HepG2 (cell line): ENCODE measurements around the gene WIPF3. TPM values are rescaled to one million over a fixed set of nuclear protein-coding genes. Genes with fewer than 3 reads are reported as not detected.

Experiments
- ATAC-seq: fragments of 200-7000 bp; cut with Tn5 transposase; 3 replicates; pipeline ENCODE4 v1.9.1; 2020; ENCODE audit warnings: mild to moderate bottlenecking, moderate library complexity
- BruUV-seq: library from RNA; stranded (reverse); fragments of 400-500 nt; replicated peaks from 2 replicates; lab custom pipeline; 2021; lab: Mats Ljungman, UMichigan
- CTCF ChIA-PET: fragments of 300-600 bp; formaldehyde crosslinking; extraction: SDS; loops from one replicate; lab custom pipeline; 2021; ENCODE audit warnings: low total read pairs, inconsistent platforms, low intra/inter-chr PET ratio; lab: Yijun Ruan, JAX
- POLR2A ChIA-PET: fragments of 350-600 bp; sonication (Branson Sonifier 250); formaldehyde crosslinking; loops from one replicate; lab custom pipeline; 2020; ENCODE audit warnings: antibody characterized with exemption, inconsistent platforms; lab: Yijun Ruan, JAX
- DNase-seq: peaks from one replicate; pipeline ENCODE4 v3.0.0-alpha.2; 2015; ENCODE audit warnings: low spot score
- FAIRE-seq: peaks from 3 replicates; lab custom pipeline; 2011; peaks lifted over from hg19 to GRCh38; lab: Jason Lieb, UNC
- H2AFZ ChIP-seq: one replicate; pipeline ENCODE4 v1.6.1; 2011; ENCODE audit warnings: low read length, inconsistent platforms
- H3K27ac ChIP-seq: fragments of 300-600 bp; 3 replicates; pipeline ENCODE4 v1.8.0; 2011; ENCODE audit warnings: mixed run types, mild to moderate bottlenecking, mixed read lengths, low read length, inconsistent platforms; ENCODE audit not compliant: insufficient read depth; ENCODE audit errors: extremely low read length
- H3K27me3 ChIP-seq, 2 experiments: fragments of 200-600 bp in 1 of 2; 2 replicates in 1 of 2; 3 replicates in 1 of 2; pipeline versions ENCODE4 v1.6.0 to v1.8.0; 2011; ENCODE audit warnings: low read length in 2 of 2, mild to moderate bottlenecking in 2 of 2, moderate library complexity in 2 of 2, inconsistent platforms in 1 of 2; ENCODE audit not compliant: insufficient read depth in 2 of 2, control insufficient read depth in 1 of 2
- H3K36me3 ChIP-seq, 2 experiments: fragments of 200-600 bp in 1 of 2; replicated peaks in 1 of 2; 2 replicates in 1 of 2; 3 replicates in 1 of 2; pipeline versions ENCODE4 v1.5.1 to v1.8.0; 2011; ENCODE audit warnings: low read length in 2 of 2, inconsistent platforms in 1 of 2; ENCODE audit not compliant: insufficient read depth in 2 of 2, control insufficient read depth in 1 of 2
- H3K4me1 ChIP-seq: 2 replicates; pipeline ENCODE4 v1.5.1; 2012; ENCODE audit warnings: low read length, inconsistent platforms; ENCODE audit not compliant: insufficient read depth
- H3K4me2 ChIP-seq: 2 replicates; pipeline ENCODE4 v1.6.0; 2011; ENCODE audit warnings: low read depth, low read length, inconsistent platforms
- H3K4me3 ChIP-seq, 3 experiments: fragments of 200-600 bp in 1 of 3; sonication (generic), shearing (Covaris generic) in 1 of 3; replicated peaks in 1 of 3; 2 replicates each; pipeline ENCODE4 v1.5.1; 2011 to 2016; ENCODE audit warnings: low read length in 3 of 3, inconsistent platforms in 2 of 3, low read depth in 2 of 3, mild to moderate bottlenecking in 2 of 3, control low read depth in 1 of 3, mixed read lengths in 1 of 3; ENCODE audit not compliant: insufficient read depth in 1 of 3
- H3K79me2 ChIP-seq: one replicate; pipeline ENCODE4 v1.6.1; 2011; ENCODE audit warnings: low read length, inconsistent platforms; ENCODE audit not compliant: insufficient read depth
- H3K9ac ChIP-seq: 2 replicates; pipeline ENCODE4 v1.6.0; 2011; ENCODE audit warnings: mild to moderate bottlenecking, low read depth, low read length, inconsistent platforms; ENCODE audit not compliant: insufficient read depth
- H3K9me3 ChIP-seq: 2 replicates; pipeline ENCODE4 v1.5.1; 2012; ENCODE audit warnings: mild to moderate bottlenecking, low read length
- H4K20me1 ChIP-seq: 2 replicates; pipeline ENCODE4 v1.6.0; 2011; ENCODE audit warnings: inconsistent platforms, mild to moderate bottlenecking, low read length, moderate library complexity; ENCODE audit not compliant: insufficient read depth
- ATRX ChIP-seq: sonication (generic); formaldehyde crosslinking; IDR thresholded peaks from 2 replicates; pipeline ENCODE4 v1.4.0; 2020; ENCODE audit warnings: missing genetic modification reagents, borderline replicate concordance
- DMAP1 ChIP-seq: IDR thresholded peaks from 2 replicates; pipeline ENCODE4 v1.6.1; 2016
- JDP2 ChIP-seq: sonication (generic); formaldehyde crosslinking; IDR thresholded peaks from 2 replicates; pipeline ENCODE4 v1.8.1; 2022; ENCODE audit warnings: missing genetic modification reagents, borderline replicate concordance
- RFX5 ChIP-seq: IDR thresholded peaks from 2 replicates; pipeline ENCODE4 v1.6.1; 2011; ENCODE audit warnings: low read depth, low read length, improper control_type of control experiment
- ZBTB44 ChIP-seq: sonication (generic); formaldehyde crosslinking; IDR thresholded peaks from 2 replicates; pipeline ENCODE4 v1.4.0; 2020; ENCODE audit warnings: missing genetic modification reagents
- ZNF605 ChIP-seq: sonication (generic); formaldehyde crosslinking; IDR thresholded peaks from 2 replicates; pipeline ENCODE4 v1.8.0; 2022; ENCODE audit warnings: mild to moderate bottlenecking, missing genetic modification reagents
- WGBS: methylation state at CpG from one replicate; pipeline ENCODE4 v1.1.6; 2017; ENCODE audit warnings: low lambda C conversion rate; 5-methylcytosine and 5-hydroxymethylcytosine counted together
- in situ Hi-C: cut with HindIII; loops from 2 replicates; pipeline ENCODE4 v1.10.0; 2017; ENCODE audit warnings: low pct_unique_long_range_greater_than_20kb; ENCODE audit not compliant: extremely low pct_ligation_motif_present
- intact Hi-C: fragments of 100-400 bp; cut with micrococcal nuclease; formaldehyde crosslinking; loops from one replicate; pipeline ENCODE4 v1.10.0; 2022; ENCODE audit not compliant: unreplicated experiment
- polyA plus RNA-seq, 8 experiments: library from polyadenylated mRNA; depleted of rRNA in 3 of 8; stranded (reverse) in 7 of 8; unstranded in 1 of 8; fragments of >200 nt; fragmentation: Illumina TruSeq in 4 of 8; extraction: Trizol in 4 of 8; gene quantifications; 2 replicates each; pipeline versions ENCODE4 v1.2.1 to v1.2.3, GENCODE V29; 2011 to 2016; ENCODE audit warnings: low read depth in 4 of 8, missing spikeins in 1 of 8, mixed read lengths in 1 of 8; ENCODE audit not compliant: insufficient read depth in 1 of 8
- total RNA-seq, 5 experiments: library from RNA; depleted of rRNA; stranded (reverse); fragments of >200 nt; fragmentation: Illumina TruSeq; extraction: Trizol; gene quantifications; 2 replicates each; pipeline ENCODE4 v1.2.3, GENCODE V29; 2016; ENCODE audit warnings: low read depth in 1 of 5
- TF ChIP-seq, protein P1 (sequence below): sonication (generic); formaldehyde crosslinking; IDR thresholded peaks from 2 replicates; pipeline ENCODE4 v1.4.0; 2020; ENCODE audit warnings: mild to moderate bottlenecking, missing genetic modification reagents

Gene WIPF3
- total and polyA plus RNA-seq, 2 of the 13 experiments (the other 11 are each of a cell fraction or from before 2014, with no cell fraction given) = 0.03 TPM; not detected in 1

- TF ChIP-seq, protein P1, sequence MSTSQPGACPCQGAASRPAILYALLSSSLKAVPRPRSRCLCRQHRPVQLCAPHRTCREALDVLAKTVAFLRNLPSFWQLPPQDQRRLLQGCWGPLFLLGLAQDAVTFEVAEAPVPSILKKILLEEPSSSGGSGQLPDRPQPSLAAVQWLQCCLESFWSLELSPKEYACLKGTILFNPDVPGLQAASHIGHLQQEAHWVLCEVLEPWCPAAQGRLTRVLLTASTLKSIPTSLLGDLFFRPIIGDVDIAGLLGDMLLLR (CRISPR knock-in tag) = no peak
- TF ChIP-seq JDP2 (CRISPR knock-in tag) (no peak), DMAP1 (no peak)
These were observed 148.9 kb downstream of the WIPF3 start (continued) for GRCh38 chr7:29955075-29955792.

DNA sequence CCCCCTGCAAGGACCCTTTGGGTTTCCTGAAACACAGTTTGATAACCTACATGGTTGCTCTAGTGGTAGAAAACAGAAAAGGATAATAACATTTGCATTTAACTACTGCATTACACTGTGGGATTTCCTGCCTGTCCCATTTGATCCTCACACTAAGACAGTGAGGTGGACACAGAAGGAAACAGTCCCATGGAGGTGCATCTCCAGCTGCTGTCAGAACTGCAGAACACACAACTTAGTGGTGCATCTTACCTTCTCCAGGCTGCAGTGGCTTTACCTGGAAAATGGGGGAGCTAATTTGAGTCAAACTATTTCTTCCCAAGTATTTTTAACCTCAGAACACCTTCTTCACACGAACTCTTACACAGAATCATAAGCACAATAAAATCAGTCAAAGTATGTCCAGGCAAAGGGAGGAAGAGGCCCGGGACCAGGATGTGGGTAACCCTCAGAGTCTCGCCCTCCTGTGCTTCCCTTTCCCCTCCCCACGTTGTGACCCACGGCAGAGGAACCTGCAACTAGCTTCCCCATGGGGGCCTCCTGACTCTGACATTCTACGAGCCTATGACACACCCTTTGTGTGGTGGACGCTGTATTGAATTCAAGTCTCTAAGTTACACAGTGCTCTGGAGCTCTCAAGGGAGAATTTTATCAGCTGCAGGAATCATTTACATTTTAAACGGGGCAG is 149.6 kb downstream of the WIPF3 start:
- no peak for ATAC-seq

More for the DNA sequence above, 149.6 kb downstream of the WIPF3 start:
- H3K9me3 ChIP-seq = no peaks in the 10 kb centered on the region
- H3K27ac ChIP-seq = no peak overlapping the region
- peaks cover 2% of the 10 kb centered on the region; the same call in 1 of the 2 replicates for H4K20me1 ChIP-seq
- FAIRE-seq (no peak), DNase-seq (no peak)
- H3K4me3 ChIP-seq = no peak overlapping the region
- in situ Hi-C loops = no loop called here
- TF ChIP-seq ATRX (CRISPR knock-in tag) (no peak), ZBTB44 (no peak), RFX5 (no peak), ZNF605 (CRISPR knock-in tag) (no peak)
- 94% methylated on average over 8 of the region's 8 CpGs for WGBS
- POLR2A ChIA-PET = no interaction called here
- H3K4me1 ChIP-seq = no peaks in the 10 kb centered on the region
- H3K27me3 ChIP-seq = no peaks in the 10 kb centered on the region
- H3K79me2 ChIP-seq = peaks cover 2% of the 10 kb centered on the region
- H3K4me2 ChIP-seq = no peak overlapping the region
- no peak overlapping the region for H2AFZ ChIP-seq
- intact Hi-C loops = no loop called here
- no peak overlapping the region for H3K9ac ChIP-seq
- CTCF ChIA-PET = no interaction called here
- H3K36me3 ChIP-seq = peaks cover 28 to 65% of the 10 kb centered on the region in 2 experiments
- BruUV-seq = no TSS peak
